GM12874 (cell line): ENCODE data around the gene AGPAT2.
A peak's percentile ranks its signal among the peaks of the same experiment; 100 is the strongest.

Experiments used
- TF ChIP-seq, protein P1 (sequence below): IDR thresholded peaks from 2 replicates; pipeline ENCODE4 v1.5.1; 2011; ENCODE audit warnings: low read depth, mild to moderate bottlenecking, control low read depth, low read length, moderate library complexity; ENCODE audit not compliant: insufficient read depth

AGPAT2 gene

DNA sequence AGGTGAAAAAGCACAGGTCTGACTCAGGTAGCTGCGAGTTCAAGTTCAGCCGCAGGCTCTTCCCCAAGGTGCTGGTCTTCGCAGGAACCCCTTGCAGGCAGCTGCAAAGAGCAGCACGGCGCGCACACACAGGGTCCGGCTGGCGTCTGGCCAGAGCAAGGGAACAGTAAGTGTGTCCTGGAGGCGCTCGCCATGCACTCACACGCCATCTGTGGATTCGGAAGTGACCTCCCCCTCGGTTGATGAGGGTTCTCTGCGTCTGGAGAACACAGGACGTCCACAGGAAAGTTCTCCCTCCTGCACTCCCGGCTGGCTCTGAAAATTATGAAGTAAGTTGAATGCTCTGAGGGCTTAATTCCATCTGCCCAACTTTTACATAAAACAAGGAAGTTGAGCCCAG lies 38.5 kb downstream of the AGPAT2 start:
- TF ChIP-seq, protein P1, sequence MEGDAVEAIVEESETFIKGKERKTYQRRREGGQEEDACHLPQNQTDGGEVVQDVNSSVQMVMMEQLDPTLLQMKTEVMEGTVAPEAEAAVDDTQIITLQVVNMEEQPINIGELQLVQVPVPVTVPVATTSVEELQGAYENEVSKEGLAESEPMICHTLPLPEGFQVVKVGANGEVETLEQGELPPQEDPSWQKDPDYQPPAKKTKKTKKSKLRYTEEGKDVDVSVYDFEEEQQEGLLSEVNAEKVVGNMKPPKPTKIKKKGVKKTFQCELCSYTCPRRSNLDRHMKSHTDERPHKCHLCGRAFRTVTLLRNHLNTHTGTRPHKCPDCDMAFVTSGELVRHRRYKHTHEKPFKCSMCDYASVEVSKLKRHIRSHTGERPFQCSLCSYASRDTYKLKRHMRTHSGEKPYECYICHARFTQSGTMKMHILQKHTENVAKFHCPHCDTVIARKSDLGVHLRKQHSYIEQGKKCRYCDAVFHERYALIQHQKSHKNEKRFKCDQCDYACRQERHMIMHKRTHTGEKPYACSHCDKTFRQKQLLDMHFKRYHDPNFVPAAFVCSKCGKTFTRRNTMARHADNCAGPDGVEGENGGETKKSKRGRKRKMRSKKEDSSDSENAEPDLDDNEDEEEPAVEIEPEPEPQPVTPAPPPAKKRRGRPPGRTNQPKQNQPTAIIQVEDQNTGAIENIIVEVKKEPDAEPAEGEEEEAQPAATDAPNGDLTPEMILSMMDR, result no peak

DNA sequence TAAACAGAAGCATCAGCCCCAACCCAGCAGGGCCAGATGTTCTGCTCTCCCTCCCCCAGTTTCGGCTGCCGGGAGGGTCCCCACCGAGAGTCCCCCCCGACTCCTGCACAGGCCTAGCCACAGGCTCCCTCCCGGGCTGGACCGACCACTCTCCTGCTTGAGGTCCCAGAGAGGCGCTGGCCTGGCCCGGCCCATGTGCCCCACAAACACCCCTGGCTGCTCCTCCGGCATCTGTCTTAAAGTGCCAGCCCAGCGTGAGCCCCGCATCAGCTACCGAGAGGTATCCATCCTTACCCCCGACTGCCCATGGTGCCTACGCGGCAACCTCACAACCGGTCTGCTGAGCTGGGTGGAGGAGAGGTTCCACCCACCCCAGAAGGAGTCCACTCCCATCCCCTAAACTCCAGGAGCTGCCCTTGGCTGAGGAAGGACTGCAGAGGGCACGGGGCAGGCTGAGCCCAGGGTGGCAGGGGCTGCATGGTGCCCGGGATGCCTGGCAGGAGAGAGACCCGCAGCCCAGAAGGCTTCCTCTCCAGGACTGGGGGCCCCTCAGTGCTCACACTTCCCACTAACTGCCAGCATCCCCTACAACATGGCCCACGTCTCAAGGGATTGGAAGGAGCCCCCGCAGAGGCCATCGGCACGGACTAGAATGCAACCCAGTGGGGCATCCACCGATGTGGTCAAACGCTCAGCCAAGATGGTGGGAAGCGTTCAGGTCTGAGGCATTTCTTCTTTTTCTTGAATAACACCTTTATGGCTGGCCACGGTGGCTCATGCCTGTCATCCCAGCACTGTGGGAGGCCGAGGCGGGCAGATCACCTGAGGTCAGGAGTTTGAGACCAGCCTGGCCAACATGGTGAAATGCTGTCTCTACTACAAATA lies 40.2 kb downstream of the AGPAT2 start:
- TF ChIP-seq, protein P1, result no peak

DNA sequence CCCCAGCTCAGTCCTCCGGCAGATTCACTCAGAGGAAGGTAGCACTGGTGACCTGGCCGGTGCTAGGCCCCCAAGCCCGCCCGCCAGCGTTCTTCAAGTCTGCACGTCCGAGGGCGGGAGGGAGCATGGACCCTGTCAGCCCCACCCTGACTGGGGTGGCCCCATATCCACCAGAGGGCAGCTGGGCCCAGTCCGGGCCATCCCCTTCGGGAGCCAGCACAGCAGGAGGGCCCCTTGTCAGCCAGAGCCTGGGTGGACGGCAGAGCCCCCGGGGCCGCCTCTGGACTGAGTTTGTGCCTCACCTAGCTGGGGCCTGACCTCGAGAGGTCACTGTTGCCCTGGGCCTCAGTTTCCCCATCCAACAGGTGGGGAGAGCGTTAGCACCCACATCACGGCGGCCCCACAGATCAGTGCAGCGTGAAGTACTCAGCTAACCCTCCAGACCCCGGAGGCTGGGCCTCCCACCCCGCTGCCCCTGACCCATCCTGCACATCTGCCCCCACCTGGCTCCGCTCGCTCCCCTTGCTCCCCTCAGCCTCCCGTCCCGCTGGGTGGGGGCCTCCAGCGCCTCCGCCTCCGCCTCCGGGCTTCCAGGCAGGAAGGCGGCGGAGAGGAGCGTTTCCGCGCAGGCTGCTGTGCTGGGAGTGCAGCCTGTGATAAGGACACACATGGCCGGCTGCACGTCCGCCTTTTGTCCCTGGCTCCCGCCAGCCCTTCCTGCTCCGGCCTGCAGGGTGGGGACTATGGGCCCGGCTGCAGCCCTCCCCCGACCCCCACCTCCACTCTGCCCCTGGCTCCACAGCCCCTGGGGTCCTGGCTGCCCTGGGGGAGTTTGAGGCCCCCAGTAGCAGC lies 41.1 kb downstream of the AGPAT2 start:
- TF ChIP-seq, protein P1, result 0 out of 2 replicates have a peak, but pooled peaks have one; percentile 6

DNA sequence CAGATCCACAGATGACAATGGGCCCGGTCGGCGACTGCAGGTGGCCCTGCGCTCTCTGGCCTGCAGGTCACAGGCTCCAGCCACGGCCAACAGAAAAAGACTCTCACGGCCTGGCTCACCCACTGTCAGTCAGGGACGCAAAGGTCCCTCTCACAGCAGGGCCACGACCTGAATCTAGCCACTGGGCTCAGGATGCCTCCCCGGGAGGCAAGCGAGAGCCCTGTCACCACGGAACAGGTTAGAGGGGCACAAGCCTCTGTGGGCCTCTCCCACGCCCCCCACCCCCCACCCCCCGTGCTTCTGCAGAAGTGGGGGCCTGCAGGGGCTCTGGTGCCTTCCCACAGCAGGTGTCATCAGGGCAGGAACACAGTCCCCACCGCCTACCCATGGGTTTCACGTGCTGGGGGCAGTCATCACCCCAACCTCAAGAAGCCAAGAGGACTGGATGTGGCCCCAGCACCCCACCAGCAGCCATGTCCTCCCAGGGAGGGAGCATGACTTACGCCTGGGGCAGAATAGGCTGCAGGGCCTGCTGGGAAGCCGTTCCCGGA lies 41.8 kb downstream of the AGPAT2 start:
- TF ChIP-seq, protein P1, result no peak

DNA sequence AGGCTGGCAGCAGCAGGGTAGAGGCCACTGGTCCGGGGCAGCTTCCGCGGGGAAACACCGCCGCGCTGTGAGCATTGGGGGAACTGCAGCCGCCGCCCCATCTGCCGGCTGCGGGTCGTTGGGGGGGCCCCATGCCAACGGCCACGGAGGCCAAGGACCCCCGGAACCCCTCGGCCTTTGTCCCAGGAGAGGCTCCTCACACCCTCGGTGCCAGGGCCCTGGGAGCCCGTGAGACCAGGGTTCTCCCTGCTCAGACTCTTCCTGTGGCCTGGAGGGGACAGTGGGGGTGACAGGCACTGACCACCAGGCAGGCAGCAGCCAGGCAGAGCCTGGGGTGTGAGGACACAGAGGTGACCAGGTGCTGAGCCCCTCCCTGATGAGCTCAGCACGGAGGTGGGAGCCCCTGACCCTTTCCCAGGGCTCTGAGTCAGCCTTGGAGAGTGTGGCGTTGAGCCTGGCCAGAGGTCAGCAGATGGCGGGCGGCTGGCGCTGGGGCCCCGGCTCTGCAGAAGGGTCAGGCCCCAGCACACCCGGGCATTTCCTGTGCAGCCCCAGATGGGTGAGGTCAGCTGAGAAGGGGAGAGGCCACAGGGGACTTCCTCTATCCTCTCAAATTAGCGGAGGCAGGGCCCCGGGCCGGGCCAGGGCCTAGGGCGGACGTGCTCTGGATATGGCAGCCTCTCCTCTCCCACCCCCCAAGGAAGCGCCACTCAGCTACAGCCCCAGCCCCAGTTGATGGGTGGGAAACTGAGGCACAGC lies 42.5 kb downstream of the AGPAT2 start:
- TF ChIP-seq, protein P1, result peak; percentile 99

DNA sequence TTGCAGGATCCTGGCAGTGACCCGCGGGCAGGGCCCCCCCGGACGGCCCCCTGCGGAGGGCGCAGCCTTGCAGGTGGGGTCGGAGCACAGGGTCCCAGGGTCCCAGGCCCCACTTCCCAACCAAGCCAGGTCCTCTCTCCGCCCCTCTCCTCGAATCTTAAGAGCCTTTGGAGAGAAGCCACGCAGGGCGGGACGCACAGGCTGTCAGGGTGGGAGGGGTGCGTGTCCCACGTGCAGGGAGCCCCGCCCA lies 43.0 kb downstream of the AGPAT2 start:
- TF ChIP-seq, protein P1, result no peak
